Activated naive CD8-positive, alpha-beta T cell (primary cell): Measurements from ENCODE around the gene GRIA4.
"Not testable (repeated sequence)": the region's sequence is repeated elsewhere in the genome, so short reads cannot be mapped to it uniquely, and the experiment has no call there.

Source experiments
- H3K27ac Mint-ChIP-seq: one replicate; pipeline ENCODE4 v1.8.0; 2021; ENCODE audit warnings: mixed read lengths
- H3K27me3 Mint-ChIP-seq: one replicate; pipeline ENCODE4 v1.8.0; 2021; ENCODE audit warnings: mixed read lengths
- H3K36me3 Mint-ChIP-seq: one replicate; pipeline ENCODE4 v1.8.0; 2021; ENCODE audit warnings: mixed read lengths
- H3K4me1 Mint-ChIP-seq: one replicate; pipeline ENCODE4 v1.8.0; 2021; ENCODE audit warnings: low read depth, mixed read lengths
- H3K4me3 Mint-ChIP-seq: one replicate; pipeline ENCODE4 v1.8.0; 2021; ENCODE audit warnings: mild to moderate bottlenecking, mixed read lengths
- H3K9me3 Mint-ChIP-seq: one replicate; pipeline ENCODE4 v1.8.0; 2021; ENCODE audit warnings: low read depth, mixed read lengths

The GRIA4 gene

GRCh38 chr11:105723269-105723668, 113.4 kb downstream of the GRIA4 start:
- no peak overlapping the region for H3K4me3 Mint-ChIP-seq
- no peaks in the 10 kb centered on the region for H3K27me3 Mint-ChIP-seq
- H3K36me3 Mint-ChIP-seq = no peaks in the 10 kb centered on the region
- H3K9me3 Mint-ChIP-seq = peaks cover 7% of the 10 kb centered on the region
- H3K4me1 Mint-ChIP-seq = no peaks in the 10 kb centered on the region
- no peak overlapping the region for H3K27ac Mint-ChIP-seq

DNA sequence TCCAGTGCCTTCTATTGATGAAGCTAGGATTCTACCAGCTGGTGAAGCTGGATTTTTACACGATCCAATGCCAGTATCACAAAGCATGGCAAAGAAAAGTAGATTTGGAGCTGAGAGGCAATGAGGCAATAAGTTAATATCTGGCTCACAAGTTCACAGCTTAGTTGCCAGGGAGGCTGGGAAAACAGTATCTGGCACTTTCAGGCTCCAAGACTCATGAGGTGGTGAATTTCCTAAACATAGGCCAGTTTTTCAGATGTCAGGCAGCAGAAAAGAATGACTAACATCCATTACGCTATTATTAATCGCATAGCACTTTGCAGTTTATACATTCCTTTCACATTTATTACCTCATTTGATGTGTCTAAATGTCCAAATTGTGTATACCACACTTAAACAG, 122.7 kb downstream of the GRIA4 start:
- H3K27ac Mint-ChIP-seq = no peak overlapping the region
- no peaks in the 10 kb centered on the region for H3K36me3 Mint-ChIP-seq
- peaks cover 10% of the 10 kb centered on the region for H3K9me3 Mint-ChIP-seq
- no peaks in the 10 kb centered on the region for H3K4me1 Mint-ChIP-seq
- H3K27me3 Mint-ChIP-seq = no peaks in the 10 kb centered on the region
- no peak overlapping the region for H3K4me3 Mint-ChIP-seq

GRCh38 chr11:105734426-105734825, 124.6 kb downstream of the GRIA4 start:
- Mint-ChIP-seq H3K4me3 (no peak overlapping the region), H3K27me3 (no peaks in the 10 kb centered on the region), H3K27ac (no peak overlapping the region), H3K9me3 (no peaks in the 10 kb centered on the region), H3K4me1 (no peaks in the 10 kb centered on the region), H3K36me3 (no peaks in the 10 kb centered on the region)

DNA sequence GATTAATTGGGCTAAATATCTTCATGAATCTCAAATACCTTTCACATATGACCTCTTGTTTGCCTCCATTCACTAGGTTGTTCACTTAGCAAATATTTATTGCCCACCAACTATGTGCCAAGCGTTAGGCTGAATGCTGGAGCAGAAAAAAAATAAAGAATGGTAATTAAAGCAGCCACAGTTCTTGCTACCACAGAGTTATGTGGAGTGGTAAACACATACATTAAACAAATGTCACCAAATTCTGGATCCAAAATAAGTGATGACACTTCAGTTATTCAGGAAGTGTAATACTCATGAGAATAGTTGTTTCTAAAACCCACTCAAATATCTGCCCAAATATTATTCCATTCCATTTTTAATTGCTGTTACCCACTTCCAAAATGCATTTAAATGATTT, 128.4 kb downstream of the GRIA4 start:
- Mint-ChIP-seq H3K4me1 (no peaks in the 10 kb centered on the region), H3K9me3 (no peaks in the 10 kb centered on the region), H3K36me3 (no peaks in the 10 kb centered on the region)

DNA sequence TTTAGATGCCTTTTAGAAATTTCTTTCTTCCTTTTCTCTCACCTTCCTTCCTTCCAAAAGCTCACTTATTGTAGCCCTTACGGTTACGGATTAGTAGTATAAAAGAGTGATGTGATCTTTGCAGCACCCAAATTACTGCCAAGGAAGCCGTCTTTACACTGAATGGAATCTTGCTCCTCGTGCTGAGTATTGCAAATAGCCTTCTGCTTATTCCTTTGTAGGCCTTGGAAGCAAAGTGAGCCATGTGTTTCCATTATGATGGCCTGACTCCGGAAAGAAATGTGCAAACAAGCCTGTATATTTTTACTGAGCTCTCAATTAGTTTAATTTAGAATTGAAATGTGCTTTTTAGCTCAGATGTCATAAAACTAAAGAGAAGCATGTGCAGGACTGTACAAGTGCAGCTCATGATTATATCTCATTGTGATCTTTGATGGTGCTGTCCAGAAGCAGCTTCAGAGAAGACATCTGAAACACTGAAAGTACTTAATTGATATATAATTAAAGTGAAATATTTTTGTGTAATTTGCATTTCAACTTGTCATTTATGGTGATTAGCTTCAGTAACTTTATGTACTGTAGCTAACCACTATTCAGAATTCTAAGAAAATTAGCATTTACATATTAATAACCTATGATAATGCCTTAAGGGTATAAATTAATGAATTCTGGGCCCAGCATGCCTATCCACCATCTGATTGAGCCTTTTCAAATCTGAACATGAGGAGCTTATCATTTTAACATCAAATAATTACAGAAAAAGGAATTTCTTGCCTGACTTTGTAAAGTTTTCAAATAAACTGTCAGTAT, 129.3 kb downstream of the GRIA4 start:
- no peaks in the 10 kb centered on the region for H3K36me3 Mint-ChIP-seq
- H3K27me3 Mint-ChIP-seq = no peaks in the 10 kb centered on the region
- no peak overlapping the region for H3K27ac Mint-ChIP-seq
- no peaks in the 10 kb centered on the region for H3K4me1 Mint-ChIP-seq
- H3K9me3 Mint-ChIP-seq = no peaks in the 10 kb centered on the region
- H3K4me3 Mint-ChIP-seq = no peak overlapping the region

More for the DNA sequence above, 128.4 kb downstream of the GRIA4 start:
- Mint-ChIP-seq H3K27ac (no peak overlapping the region), H3K27me3 (no peaks in the 10 kb centered on the region), H3K4me3 (no peak overlapping the region)

DNA sequence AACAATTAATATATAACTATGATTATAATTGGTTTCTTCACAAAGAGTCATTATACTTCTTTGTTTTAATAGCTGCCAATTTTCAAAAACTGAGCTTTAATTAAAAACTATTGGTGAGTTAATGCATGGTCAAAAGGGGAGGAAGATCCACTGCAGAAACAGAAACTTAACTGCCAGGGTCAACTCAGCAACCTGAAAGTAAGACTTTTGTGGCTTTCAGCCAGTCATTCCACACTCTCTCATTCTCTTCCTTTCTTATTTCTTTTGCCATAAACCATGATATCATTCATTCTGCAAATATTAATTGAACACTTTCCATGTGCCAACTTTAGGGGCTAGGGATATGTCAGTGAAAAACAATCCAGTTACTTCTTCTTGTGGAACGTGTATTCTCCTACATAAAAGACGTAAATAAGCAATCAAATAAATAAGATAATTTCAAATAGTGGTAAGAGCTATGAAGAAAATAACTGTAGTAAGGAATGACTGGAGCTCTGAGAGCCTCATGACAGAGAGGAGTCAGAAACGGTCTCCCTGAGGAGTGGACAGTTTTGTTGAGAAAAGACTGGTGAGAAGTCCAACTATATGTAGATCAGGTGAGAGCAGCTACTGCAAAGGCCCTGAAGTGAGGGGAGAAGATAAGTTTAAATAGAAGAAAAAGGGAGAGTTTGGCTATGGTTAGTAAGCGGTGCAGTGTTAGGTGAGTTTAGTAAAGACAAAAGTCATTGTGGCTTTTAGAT, 130.5 kb downstream of the GRIA4 start:
- Mint-ChIP-seq H3K4me3 (no peak overlapping the region), H3K27ac (no peak overlapping the region)

GRCh38 chr11:105741488-105742020, 131.7 kb downstream of the GRIA4 start:
- H3K27me3 Mint-ChIP-seq = no peaks in the 10 kb centered on the region
- no peaks in the 10 kb centered on the region for H3K9me3 Mint-ChIP-seq
- H3K4me3 Mint-ChIP-seq = no peak overlapping the region
- H3K27ac Mint-ChIP-seq = no peak overlapping the region
- H3K36me3 Mint-ChIP-seq = no peaks in the 10 kb centered on the region
- no peaks in the 10 kb centered on the region for H3K4me1 Mint-ChIP-seq

More for the DNA sequence above, 130.5 kb downstream of the GRIA4 start:
- Mint-ChIP-seq H3K4me1 (no peaks in the 10 kb centered on the region), H3K9me3 (no peaks in the 10 kb centered on the region), H3K36me3 (no peaks in the 10 kb centered on the region), H3K27me3 (no peaks in the 10 kb centered on the region)

DNA sequence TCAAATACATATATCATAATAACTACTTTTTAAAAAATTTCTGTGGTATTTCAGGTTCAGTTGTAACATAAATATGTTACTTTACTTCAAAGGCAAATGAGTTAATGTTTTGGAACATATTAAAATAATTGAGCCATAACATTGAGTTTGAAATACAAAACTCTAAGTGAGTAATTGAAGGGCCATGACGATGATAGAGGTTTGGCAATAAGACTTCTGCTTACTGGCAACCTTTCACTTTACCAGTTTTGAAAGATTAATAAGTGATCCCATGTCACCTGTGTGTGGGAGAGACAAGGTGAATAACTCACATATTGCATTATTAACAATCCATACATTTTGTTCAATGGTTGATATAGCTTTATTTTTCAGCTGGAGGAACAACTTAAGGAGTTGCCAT, 144.4 kb downstream of the GRIA4 start:
- Mint-ChIP-seq H3K9me3 (no peaks in the 10 kb centered on the region), H3K27me3 (no peaks in the 10 kb centered on the region), H3K27ac (no peak overlapping the region), H3K4me3 (no peak overlapping the region), H3K4me1 (no peaks in the 10 kb centered on the region), H3K36me3 (no peaks in the 10 kb centered on the region)

DNA sequence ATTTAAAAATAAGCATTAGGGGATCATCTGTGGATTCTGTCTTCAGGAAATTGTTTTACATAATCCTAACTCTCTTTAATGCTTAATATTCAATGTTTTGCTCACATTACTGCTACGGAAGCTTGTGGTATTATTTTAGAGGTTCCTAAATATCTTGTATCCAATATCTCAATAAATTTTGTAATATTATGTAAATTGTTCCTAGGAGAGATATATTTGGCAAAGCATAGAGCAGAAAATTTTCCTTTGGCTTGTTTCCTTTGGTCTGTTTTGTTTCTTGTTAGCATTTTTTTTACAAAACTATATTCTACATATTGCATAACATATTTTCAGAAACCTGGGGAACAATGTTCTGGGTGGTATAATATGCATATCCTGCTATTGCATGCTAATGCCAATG, 144.8 kb downstream of the GRIA4 start:
- no peaks in the 10 kb centered on the region for H3K9me3 Mint-ChIP-seq
- no peaks in the 10 kb centered on the region for H3K27me3 Mint-ChIP-seq
- no peaks in the 10 kb centered on the region for H3K36me3 Mint-ChIP-seq
- no peak overlapping the region for H3K4me3 Mint-ChIP-seq
- no peaks in the 10 kb centered on the region for H3K4me1 Mint-ChIP-seq
- no peak overlapping the region for H3K27ac Mint-ChIP-seq

- Mint-ChIP-seq H3K4me3 (no peak overlapping the region), H3K4me1 (no peaks in the 10 kb centered on the region), H3K27ac (no peak overlapping the region), H3K27me3 (no peaks in the 10 kb centered on the region), H3K36me3 (no peaks in the 10 kb centered on the region), H3K9me3 (no peaks in the 10 kb centered on the region)
These were observed 147.2 kb downstream of the GRIA4 start for GRCh38 chr11:105757107-105757506.

GRCh38 chr11:105763594-105763993, 153.7 kb downstream of the GRIA4 start:
- no peaks in the 10 kb centered on the region for H3K4me1 Mint-ChIP-seq
- H3K27me3 Mint-ChIP-seq = no peaks in the 10 kb centered on the region
- no peak overlapping the region for H3K4me3 Mint-ChIP-seq
- H3K36me3 Mint-ChIP-seq = no peaks in the 10 kb centered on the region
- H3K27ac Mint-ChIP-seq = no peak overlapping the region
- no peaks in the 10 kb centered on the region for H3K9me3 Mint-ChIP-seq

DNA sequence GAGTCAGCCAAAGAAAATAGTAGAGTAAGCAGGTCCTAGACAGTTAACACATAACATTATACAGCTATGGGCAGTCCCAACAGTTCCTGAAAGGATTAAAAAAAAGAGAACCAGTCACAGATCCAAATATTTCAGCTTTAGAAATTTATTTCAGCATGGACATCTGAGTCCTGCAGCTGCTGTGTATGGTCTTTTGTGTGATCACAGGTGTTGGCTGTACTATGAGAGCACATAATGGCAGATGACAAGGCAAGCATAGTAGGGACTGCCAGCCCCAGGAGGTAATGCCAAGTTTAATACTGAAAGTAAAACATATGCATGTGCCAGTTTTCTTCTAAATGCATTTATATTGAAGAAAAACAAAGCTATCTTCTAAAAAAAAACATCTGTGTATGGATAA, 158.1 kb downstream of the GRIA4 start:
- Mint-ChIP-seq H3K9me3 (no peaks in the 10 kb centered on the region), H3K36me3 (no peaks in the 10 kb centered on the region), H3K4me3 (no peak overlapping the region), H3K27me3 (peaks cover 5% of the 10 kb centered on the region), H3K4me1 (no peaks in the 10 kb centered on the region), H3K27ac (no peak overlapping the region)

DNA sequence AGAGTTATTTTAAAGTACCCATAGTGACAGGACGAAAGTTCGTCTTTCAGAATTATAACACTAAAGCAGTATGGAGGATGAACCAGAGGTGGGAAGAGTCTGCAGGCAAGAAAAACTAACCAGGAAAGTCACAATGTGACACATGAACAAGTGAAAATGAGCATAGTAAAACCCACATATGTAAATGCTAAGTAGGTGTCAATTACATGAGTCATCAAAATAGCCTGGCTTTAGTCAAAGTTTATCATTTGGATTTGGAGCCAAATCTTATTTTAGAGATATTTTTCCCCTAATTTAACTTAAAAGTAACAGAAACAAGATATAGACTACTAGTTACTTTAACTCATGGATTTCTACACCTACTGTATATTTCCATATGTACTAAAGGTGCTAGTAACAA, 159.8 kb downstream of the GRIA4 start:
- Mint-ChIP-seq H3K27me3 (peaks cover 5% of the 10 kb centered on the region), H3K4me3 (no peak overlapping the region), H3K4me1 (no peaks in the 10 kb centered on the region), H3K9me3 (no peaks in the 10 kb centered on the region), H3K27ac (no peak overlapping the region), H3K36me3 (no peaks in the 10 kb centered on the region)

DNA sequence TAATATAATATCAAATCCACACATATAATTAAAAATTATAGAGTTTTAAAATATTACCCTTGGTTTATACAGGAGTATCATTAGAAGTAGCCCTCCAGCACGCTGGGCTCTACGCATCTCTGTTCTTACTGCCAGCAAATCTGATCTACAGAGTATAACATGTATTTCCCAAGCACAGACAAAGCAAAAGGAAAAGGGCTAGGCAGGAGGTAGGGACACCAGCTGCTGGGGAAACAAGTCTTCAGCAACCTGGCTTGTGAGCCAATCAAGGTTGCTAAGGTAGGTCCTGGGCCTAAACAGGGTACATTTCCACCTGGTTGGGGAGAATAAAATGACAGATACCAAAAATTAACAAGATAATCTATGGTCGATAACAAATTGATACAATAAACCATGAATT, 163.6 kb downstream of the GRIA4 start:
- not testable (repeated sequence) for H3K4me1 Mint-ChIP-seq, H3K36me3 Mint-ChIP-seq, H3K4me3 Mint-ChIP-seq, H3K9me3 Mint-ChIP-seq, H3K27ac Mint-ChIP-seq, H3K27me3 Mint-ChIP-seq

DNA sequence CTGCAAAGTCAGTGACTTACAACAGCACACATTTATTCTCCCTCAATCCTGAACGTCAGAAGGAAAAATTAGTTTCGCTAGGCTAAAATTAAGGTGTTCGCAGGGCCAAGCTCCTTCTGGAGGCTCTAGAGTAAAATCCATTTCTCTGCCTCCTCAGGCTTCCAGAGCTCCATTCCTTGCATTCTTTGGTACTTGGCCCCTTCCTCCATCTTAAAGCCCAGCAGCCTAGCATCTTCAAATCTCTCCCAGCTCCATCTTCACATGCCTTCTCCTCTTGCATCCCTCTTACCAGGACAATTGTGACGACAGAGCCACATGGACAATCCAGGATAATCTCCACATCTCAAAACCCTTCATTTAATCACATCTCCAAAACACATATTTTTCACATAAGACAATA, 165.0 kb downstream of the GRIA4 start:
- Mint-ChIP-seq H3K4me3 (no peak overlapping the region), H3K27me3 (peaks cover 5% of the 10 kb centered on the region), H3K36me3 (no peaks in the 10 kb centered on the region), H3K9me3 (no peaks in the 10 kb centered on the region), H3K27ac (no peak overlapping the region), H3K4me1 (no peaks in the 10 kb centered on the region)
